Measurements from ENCODE around the gene ALDOC.

DNA sequence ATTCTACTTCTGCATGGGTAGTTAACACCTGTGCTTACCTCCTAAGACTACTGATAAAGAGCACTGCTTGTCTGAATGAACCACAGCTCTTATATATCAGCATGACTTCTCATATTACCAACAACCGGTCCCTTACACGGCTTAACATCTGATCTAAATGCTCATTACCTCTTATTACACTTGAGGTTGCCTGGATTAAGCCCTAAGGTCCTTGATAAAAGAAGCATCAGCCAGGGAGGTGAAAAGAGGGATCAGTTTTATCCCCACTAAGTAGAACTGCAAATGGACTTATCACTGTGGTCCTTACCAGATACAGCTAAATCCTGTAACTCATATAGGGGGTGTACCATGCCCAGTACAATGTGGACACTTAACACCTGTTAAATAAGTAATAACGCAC lies 45.5 kb upstream of the ALDOC start:
- TF ChIP-seq, protein P1, sequence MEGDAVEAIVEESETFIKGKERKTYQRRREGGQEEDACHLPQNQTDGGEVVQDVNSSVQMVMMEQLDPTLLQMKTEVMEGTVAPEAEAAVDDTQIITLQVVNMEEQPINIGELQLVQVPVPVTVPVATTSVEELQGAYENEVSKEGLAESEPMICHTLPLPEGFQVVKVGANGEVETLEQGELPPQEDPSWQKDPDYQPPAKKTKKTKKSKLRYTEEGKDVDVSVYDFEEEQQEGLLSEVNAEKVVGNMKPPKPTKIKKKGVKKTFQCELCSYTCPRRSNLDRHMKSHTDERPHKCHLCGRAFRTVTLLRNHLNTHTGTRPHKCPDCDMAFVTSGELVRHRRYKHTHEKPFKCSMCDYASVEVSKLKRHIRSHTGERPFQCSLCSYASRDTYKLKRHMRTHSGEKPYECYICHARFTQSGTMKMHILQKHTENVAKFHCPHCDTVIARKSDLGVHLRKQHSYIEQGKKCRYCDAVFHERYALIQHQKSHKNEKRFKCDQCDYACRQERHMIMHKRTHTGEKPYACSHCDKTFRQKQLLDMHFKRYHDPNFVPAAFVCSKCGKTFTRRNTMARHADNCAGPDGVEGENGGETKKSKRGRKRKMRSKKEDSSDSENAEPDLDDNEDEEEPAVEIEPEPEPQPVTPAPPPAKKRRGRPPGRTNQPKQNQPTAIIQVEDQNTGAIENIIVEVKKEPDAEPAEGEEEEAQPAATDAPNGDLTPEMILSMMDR (IDR thresholded peaks at IDR 0.05), result no peak
- no peak for TF ChIP-seq EZH2phosphoT487 (IDR thresholded peaks at IDR 0.05)
- no peak for TF ChIP-seq EZH2 (IDR thresholded peaks at IDR 0.05)
